Brain pericyte (primary cell): ENCODE results near the gene MEGF6.
"Not testable (repeated sequence)": the region's sequence is repeated elsewhere in the genome, so short reads cannot be mapped to it uniquely, and the experiment has no call there.

Experiments used
- DNase-seq: peaks from one replicate; pipeline ENCODE4 v3.0.0-alpha.2; 2012; ENCODE audit warnings: low read depth, low spot score

MEGF6 gene

DNA sequence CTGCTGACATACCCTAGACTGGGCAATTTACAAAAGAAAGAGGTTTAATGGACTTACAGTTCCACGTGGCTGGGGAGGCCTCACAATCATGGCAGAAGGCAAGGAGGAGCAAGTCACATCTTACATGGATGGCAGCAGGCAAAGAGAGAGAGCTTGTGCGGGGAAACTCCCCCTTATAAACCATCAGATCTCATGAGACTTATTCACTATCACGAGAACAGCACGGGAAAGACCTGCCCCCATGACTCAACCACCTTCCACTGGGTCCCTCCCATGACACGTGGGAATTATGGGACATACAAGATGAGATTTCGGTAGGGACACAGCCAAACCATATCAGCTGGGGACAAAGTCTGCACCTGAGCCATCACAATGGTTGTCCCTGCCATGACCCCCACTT lies 35.8 kb downstream of the MEGF6 start:
- DNase-seq = not testable (repeated sequence)

GRCh38 chr1:3573500-3573899 lies 37.8 kb downstream of the MEGF6 start:
- no peak for DNase-seq

DNA sequence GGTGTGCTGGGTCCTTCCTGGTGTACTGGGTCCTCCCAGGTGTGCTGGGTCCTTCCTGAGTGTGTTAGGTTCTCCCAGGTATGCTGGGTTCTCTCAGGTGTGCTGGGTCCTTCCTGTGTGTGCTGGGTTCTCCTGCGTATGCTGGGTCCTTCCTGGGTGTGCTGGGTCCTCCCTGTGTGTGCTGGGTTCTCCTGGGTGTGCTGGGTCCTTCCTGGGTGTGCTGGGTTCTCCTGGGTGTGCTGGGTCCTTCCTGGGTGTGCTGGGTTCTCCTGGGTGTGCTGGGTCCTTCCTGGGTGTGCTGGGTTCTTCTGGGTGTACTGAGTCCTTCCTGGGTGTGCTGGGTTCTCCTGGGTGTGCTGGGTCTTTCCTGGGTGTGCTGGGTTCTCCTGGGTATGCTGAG lies 38.7 kb downstream of the MEGF6 start:
- DNase-seq = not testable (repeated sequence)

DNA sequence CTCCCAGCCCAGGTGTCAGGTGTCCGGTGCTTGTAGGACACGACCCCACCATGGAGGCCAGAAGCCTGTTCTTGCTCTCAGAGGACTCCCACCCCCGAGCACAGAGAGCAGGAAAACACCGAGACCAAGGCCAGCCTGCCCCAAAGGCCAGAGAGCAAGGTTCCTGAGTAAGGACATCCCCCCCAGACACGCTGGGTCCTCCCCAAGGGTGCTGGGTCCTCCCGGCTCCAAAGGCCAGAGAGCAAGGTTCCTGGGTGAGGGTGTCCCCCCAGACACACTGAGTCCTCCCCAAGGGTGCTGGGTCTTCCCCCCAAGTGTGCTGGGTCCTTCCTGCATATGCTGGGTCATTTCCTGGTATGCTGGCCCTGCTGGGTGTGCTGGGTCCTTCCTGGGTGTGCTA lies 40.0 kb downstream of the MEGF6 start:
- DNase-seq = no peak

- no peak for DNase-seq
These were observed 41.0 kb downstream of the MEGF6 start for GRCh38 chr1:3570066-3570986.

- no peak for DNase-seq
These were observed 41.9 kb downstream of the MEGF6 start for GRCh38 chr1:3569436-3569835.

- no peak for DNase-seq
These were observed 42.4 kb downstream of the MEGF6 start for GRCh38 chr1:3568815-3569435.

GRCh38 chr1:3566951-3567804 lies 44.1 kb downstream of the MEGF6 start:
- no peak for DNase-seq

DNA sequence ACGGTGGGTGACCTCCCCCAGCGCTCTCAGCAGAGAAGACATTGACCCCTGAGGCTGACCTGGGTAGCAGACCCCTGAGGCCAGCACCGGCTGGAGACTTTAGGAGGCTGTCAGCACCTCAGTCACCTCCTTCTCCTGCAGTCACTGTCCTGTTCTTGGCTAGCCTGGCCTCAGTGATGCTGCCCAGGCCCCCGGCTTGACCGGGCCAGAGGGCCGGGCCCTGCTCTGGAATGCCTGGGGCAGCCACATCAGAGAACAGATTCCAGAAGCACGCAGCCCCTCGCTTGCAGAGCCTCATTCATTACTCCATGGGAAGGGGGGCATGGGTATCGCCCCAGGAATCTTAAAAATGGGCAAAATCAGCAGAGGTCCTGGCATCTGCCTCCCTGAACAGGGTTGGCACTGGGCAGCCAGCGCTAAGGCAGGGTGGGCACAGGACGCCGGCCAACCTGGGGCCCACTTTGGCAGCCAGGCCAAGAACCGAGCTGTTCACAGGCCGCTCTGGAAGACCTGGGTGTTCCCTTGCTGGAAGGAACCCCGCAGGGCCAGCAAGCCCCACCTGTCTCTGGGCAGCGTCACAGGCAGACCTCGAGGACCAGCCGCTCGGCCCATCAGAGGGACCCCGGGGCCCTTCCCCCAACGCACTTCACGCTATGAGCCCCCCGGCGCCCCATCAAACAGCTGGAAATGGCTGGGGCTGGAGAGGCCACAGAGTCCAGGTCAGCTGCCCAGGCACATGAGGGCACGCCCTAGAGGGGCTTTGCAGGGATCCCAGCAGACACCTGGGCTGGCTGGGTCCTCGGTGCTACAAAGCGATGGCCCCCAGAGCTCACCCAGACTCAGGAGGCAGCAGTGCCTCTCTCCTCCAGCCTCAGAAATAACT lies 45.1 kb downstream of the MEGF6 start:
- no peak for DNase-seq

DNA sequence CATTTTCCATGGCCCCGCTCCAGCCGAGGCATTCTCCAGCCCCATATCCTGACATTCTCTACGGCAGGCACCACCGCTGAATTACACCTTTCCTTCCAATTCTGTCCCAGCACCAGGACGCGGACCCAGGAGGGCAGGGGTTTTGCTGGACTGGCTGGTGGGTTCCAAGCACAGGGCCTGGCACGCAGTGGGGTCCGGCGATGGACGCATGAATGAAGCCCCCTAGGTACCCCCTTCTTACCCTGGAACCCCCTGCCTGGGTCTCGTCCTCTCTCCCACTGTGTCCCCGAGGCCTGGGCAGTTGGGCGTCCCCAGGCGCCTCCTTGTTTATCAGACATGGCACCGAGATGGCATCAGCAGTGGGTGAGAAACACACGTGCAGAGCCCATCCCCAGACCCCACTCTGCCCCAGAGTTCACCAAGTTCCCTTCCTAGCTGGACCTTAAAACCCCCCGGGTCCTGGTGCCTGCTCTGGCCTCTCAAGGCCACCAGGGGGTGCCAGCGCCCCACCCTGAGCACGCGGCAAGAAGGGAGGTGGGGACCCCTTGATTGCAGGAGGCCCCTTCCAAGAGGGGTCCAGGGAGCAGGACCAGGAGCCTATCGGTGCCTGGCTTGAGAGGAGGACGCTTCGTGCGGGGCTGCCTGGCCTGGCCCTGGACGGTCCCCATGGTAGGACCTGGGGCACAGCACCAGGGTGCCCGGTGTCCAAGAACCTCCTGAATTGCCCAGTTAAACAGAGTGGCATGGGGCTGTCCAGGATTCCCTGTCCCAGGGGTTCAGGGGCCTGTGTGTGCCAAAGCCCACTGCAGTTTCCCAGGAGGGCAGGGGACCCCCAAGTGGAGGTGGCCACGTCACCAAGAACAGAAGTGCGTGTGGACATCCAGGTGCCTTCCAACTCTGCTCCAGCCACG lies 46.1 kb downstream of the MEGF6 start:
- DNase-seq = no peak

DNA sequence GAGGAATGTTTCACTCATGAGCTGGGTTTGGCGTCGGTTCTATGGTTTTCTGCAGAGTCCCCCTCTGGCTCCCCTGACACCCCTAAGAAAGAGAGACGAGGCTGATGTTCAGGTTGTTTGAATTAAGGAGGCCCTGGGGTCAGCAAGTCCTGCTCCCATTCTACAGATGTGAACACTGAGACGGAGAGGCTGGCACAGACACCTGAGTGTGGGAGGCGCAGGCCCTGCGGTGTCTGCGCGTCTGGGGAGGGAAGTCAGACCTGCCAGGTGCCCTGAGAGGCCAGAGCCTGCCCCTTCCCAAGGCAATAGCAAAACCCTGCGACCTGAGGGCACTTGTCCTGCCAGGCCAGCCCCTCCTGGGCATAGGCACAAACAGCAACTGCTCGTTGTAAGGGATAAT lies 47.7 kb downstream of the MEGF6 start:
- DNase-seq = no peak

GRCh38 chr1:3563125-3563524 lies 48.2 kb downstream of the MEGF6 start:
- DNase-seq = no peak

- no peak for DNase-seq
These were observed 48.6 kb downstream of the MEGF6 start for GRCh38 chr1:3562712-3563111.

- no peak for DNase-seq
These were observed 49.6 kb downstream of the MEGF6 start for GRCh38 chr1:3561702-3562101.

GRCh38 chr1:3560981-3561380 lies 50.3 kb downstream of the MEGF6 start:
- no peak for DNase-seq

GRCh38 chr1:3560251-3560871 lies 50.9 kb downstream of the MEGF6 start:
- no peak for DNase-seq

DNA sequence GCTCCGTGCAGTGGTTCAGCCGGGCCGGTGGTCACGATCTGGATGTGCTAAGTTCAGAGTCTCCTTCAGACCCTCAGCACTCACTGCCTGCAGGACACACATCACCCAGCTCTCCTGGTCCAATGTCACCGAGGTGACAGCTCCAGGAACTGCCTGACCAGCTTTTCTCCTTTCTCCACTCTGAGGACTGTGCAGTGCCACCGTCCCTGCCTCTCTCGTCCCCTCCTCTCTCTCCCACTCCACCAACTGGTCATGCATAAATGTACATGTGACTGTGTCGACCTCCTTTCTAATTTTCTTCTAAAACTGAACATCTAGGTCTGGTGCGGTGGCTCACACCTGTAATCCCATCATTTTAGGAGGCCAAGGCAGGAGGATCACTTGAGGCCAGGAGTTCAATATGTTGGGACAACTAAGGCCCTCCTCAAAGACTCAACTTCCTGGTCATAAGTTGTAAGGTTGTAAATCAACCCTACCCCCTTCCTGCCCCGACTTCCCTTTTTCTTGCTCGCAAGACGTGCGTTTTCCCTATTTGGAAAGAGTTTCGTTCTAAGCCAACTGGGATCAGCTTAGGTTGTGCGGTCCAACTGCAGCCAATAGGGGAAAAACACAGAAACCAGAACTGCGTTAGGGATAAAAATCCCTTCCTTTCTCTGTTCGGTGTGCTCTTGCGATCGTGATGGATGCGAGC lies 53.1 kb downstream of the MEGF6 start:
- no peak for DNase-seq

DNA sequence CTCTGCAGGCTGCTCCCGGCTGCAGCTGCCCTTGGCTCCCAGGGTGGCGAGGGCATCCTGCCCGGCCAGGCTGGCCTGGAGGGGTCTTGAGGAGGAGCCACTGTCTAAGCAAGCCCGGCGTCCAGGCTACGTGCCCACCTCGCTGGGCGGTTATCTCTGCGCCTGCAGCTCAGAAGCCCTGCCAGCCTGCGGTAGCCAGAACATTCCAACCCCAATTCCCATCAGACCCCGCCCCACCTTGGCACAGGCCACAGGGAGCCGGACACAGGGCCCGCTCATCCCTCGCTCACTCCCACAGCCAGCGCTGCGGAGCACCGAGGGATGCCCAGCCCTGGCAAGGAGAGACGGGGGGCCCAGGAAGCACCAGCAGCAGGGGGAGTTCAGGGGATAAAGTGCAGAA lies 53.9 kb downstream of the MEGF6 start:
- no peak for DNase-seq

GRCh38 chr1:3556336-3556735 lies 55.0 kb downstream of the MEGF6 start:
- no peak for DNase-seq
